Activated gamma-delta T cell (primary cell): ENCODE measurements around the gene LRP11.

Source experiments
- DNase-seq: peaks from one replicate; lab custom pipeline; 2025; lab: John Stamatoyannopoulos, UW

The LRP11 gene

GRCh38 chr6:149782337-149782736 lies 81.8 kb downstream of the LRP11 start:
- DNase-seq: no peak

GRCh38 chr6:149781715-149782114 lies 82.4 kb downstream of the LRP11 start:
- no peak for DNase-seq

GRCh38 chr6:149779644-149779963 lies 84.6 kb downstream of the LRP11 start:
- no peak for DNase-seq

GRCh38 chr6:149777624-149778023 lies 86.5 kb downstream of the LRP11 start:
- DNase-seq: no peak

GRCh38 chr6:149771925-149772324 lies 92.2 kb downstream of the LRP11 start:
- DNase-seq: no peak

GRCh38 chr6:149771185-149771584 lies 93.0 kb downstream of the LRP11 start:
- DNase-seq: no peak

- DNase-seq: no peak
Measured at GRCh38 chr6:149769676-149770075, 94.5 kb downstream of the LRP11 start.
